Activated CD8-positive, alpha-beta T cell treated with anti-CD3 and anti-CD28 coated beads, Interleukin-2, amount 10 ng/mL, durations not matched to agents 7 days and 5 days (primary cell): ENCODE measurements around the gene POLE. TPM values are rescaled to one million over a fixed set of nuclear protein-coding genes. Genes with fewer than 3 reads are reported as not detected.

Source experiments
- microRNA-seq: library from miRNA; unstranded; fragments of <30 nt; microRNA quantifications from one replicate; pipeline ENCODE4 v1.2.0, GENCODE V29; 2022
- total RNA-seq, 2 experiments: library from RNA; stranded (reverse); gene quantifications; one replicate each; pipeline ENCODE4 v1.2.3, GENCODE V29; 2021

The POLE gene
- total RNA-seq, 2 experiments from 2014 or later = 200 to 202 TPM

Small RNA genes lying within 50 kb of the gene (microRNA-seq; reads per million reads assigned to microRNA genes)
- gene MIR6763 = 5.7 reads per million, percentile 7 among the genes with 10 or more reads in this experiment

Other genes with a start within 250 kb of the POLE start
- gene FBRSL1, start 197.2 kb downstream of the POLE start, total RNA-seq = 10 to 100 TPM; 51.2 to 58.5 TPM
- not detected for gene LRCOL1, start 76.8 kb downstream of the POLE start, total RNA-seq
- gene P2RX2, start 68.6 kb downstream of the POLE start, total RNA-seq = not detected
- 10 to 100 TPM; 38.0 to 40.6 TPM for gene PXMP2, start 245 bp upstream of the POLE start, total RNA-seq
- gene PGAM5, start 23.5 kb upstream of the POLE start, total RNA-seq = 10 to 100 TPM; 59.3 to 59.8 TPM
- gene ANKLE2, start 74.5 kb upstream of the POLE start, total RNA-seq = 100 to 1,000 TPM in 1 of 2 experiments, 10 to 100 TPM in 1; 95.7 to 101 TPM
- 10 to 100 TPM; 63.7 to 69.3 TPM for gene GOLGA3, start 141.5 kb upstream of the POLE start, total RNA-seq
- gene CHFR, start 200.3 kb upstream of the POLE start, total RNA-seq = 10 to 100 TPM; 88.0 to 90.6 TPM